GM18519 (cell line): ENCODE data around the gene CBX8.

ENCODE experiments used
- ATAC-seq: cut with Tn5 transposase; IDR thresholded peaks from one replicate; pipeline ENCODE4 v1.9.1; 2021; ENCODE audit warnings: mild to moderate bottlenecking, moderate library complexity; ENCODE audit not compliant: unreplicated experiment, low FRiP score

CBX8 gene

GRCh38 chr17:79796763-79797491 lies at the start of gene CBX8:
Gene CBX8 (minus strand): TSS chr17:79797077. CDS start chr17:79796998, 79 bp downstream.
- peak; percentile 74 for ATAC-seq

- ATAC-seq, result no peak
Observed at GRCh38 chr17:79845601-79845949, 48.7 kb upstream of the CBX8 start.

- ATAC-seq, result no peak
Observed at GRCh38 chr17:79844869-79845600, 48.2 kb upstream of the CBX8 start.

- ATAC-seq, result no peak
Observed at GRCh38 chr17:79843816-79844800, 47.2 kb upstream of the CBX8 start.

GRCh38 chr17:79843474-79843815 lies 46.6 kb upstream of the CBX8 start:
- no peak for ATAC-seq

GRCh38 chr17:79842656-79843473 lies 46.0 kb upstream of the CBX8 start:
- ATAC-seq, result no peak

GRCh38 chr17:79842136-79842655 lies 45.3 kb upstream of the CBX8 start:
- ATAC-seq, result no peak

- no peak for ATAC-seq
Observed at GRCh38 chr17:79841369-79842135, 44.7 kb upstream of the CBX8 start.

GRCh38 chr17:79840989-79841286 lies 44.1 kb upstream of the CBX8 start:
- no peak for ATAC-seq

- no peak for ATAC-seq
Observed at GRCh38 chr17:79840269-79840988, 43.6 kb upstream of the CBX8 start.

- peak; percentile 38 for ATAC-seq
Observed at GRCh38 chr17:79839356-79840268, 42.7 kb upstream of the CBX8 start, which contains the start of gene CBX4. Gene CBX4 (minus strand): TSS chr17:79839440. CDS start chr17:79839251, 189 bp downstream.

GRCh38 chr17:79838522-79839274 lies 41.8 kb upstream of the CBX8 start:
- peak; percentile 11 for ATAC-seq

GRCh38 chr17:79837888-79838521 lies 41.1 kb upstream of the CBX8 start:
- ATAC-seq, result no peak

- ATAC-seq, result no peak
Observed at GRCh38 chr17:79836972-79837887, 40.4 kb upstream of the CBX8 start.

- ATAC-seq, result no peak
Observed at GRCh38 chr17:79836510-79836971, 39.7 kb upstream of the CBX8 start.
